ENCODE results near the gene ABCC5. TPM values are rescaled to one million over a fixed set of nuclear protein-coding genes. Genes with fewer than 3 reads are reported as not detected.

ABCC5 gene
- total RNA-seq, 1 experiment from 2014 or later = 37.6 TPM

DNA sequence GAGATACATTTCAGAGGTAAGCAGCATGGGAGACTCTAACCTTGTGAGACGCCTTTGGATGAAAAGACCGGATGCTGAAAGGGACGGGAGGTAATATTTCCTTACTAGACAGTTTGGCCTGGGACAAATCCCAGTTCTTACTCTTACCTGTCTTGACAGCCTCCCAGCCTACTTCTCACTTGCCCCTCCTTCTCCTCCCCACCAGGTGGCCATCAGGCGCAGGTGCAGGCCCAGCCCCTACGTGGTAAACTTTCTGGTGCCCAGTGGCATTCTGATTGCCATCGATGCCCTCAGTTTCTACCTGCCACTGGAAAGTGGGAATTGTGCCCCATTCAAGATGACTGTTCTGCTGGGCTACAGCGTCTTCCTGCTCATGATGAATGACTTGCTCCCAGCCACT is 20.1 kb upstream of the ABCC5 start:
- Histone ChIP-seq H3K4me2 (ENCODE audit: insufficient read depth, insufficient read length, low read length) (no peak overlapping the region), H2BK120ac (ENCODE audit: low read depth, low read length, poor library complexity, severe bottlenecking) (no peak overlapping the region), H4K91ac (ENCODE audit: insufficient read length, low read depth, low read length) (no peak overlapping the region), H4K20me1 (ENCODE audit: control insufficient read depth, insufficient read depth, insufficient read length) (no peaks in the 10 kb centered on the region), H2BK12ac (ENCODE audit: insufficient read length, low read depth, low read length) (no peak overlapping the region), H4K5ac (ENCODE audit: insufficient read length, low read depth, low read length) (no peak overlapping the region), H3K23me2 (ENCODE audit: insufficient read length, low read depth, low read length, poor library complexity, severe bottlenecking) (no peaks in the 10 kb centered on the region), H3K27ac (ENCODE audit: insufficient read length, low read depth, low read length) (no peak overlapping the region), H3K79me2 (ENCODE audit: insufficient read depth, low read length) (no peaks in the 10 kb centered on the region), H4K8ac (replicated peaks; ENCODE audit: insufficient read length, low read depth, low read length) (no peak overlapping the region), H2AK5ac (ENCODE audit: insufficient read length, low read length) (no peak overlapping the region), H3K23ac (ENCODE audit: insufficient read length, low read depth, low read length) (no peak overlapping the region), H3K27me3 (ENCODE audit: insufficient read depth, low read length) (no peaks in the 10 kb centered on the region), H3K79me1 (ENCODE audit: insufficient read depth, low read depth, low read length, poor library complexity, severe bottlenecking) (no peaks in the 10 kb centered on the region), H3K4ac (ENCODE audit: low read depth, low read length) (no peak overlapping the region), H3K56ac (ENCODE audit: insufficient read length, low read depth, low read length) (no peak overlapping the region), H3K9ac (ENCODE audit: extremely low read depth, insufficient read length, low read length) (no peak overlapping the region), H2AFZ (ENCODE audit: low read length) (no peak overlapping the region), H3K9me3 (ENCODE audit: control insufficient read depth, low read depth, low read length) (no peaks in the 10 kb centered on the region), H3T11ph (ENCODE audit: low read length) (no peak overlapping the region), H3K4me1 (ENCODE audit: insufficient read depth, low read length) (no peaks in the 10 kb centered on the region), H3K14ac (ENCODE audit: insufficient read depth, low read length) (no peak overlapping the region), H3K18ac (ENCODE audit: insufficient read length, low read depth, low read length) (no peak overlapping the region), H2BK15ac (ENCODE audit: low read depth, low read length) (no peak overlapping the region), H2BK5ac (ENCODE audit: insufficient read length, low read length) (no peak overlapping the region), H2BK20ac (ENCODE audit: low read depth, low read length, poor library complexity, severe bottlenecking) (no peak overlapping the region)
- no peak overlapping the region for H3K4me3 Mint-ChIP-seq
- TF ChIP-seq, protein P1, sequence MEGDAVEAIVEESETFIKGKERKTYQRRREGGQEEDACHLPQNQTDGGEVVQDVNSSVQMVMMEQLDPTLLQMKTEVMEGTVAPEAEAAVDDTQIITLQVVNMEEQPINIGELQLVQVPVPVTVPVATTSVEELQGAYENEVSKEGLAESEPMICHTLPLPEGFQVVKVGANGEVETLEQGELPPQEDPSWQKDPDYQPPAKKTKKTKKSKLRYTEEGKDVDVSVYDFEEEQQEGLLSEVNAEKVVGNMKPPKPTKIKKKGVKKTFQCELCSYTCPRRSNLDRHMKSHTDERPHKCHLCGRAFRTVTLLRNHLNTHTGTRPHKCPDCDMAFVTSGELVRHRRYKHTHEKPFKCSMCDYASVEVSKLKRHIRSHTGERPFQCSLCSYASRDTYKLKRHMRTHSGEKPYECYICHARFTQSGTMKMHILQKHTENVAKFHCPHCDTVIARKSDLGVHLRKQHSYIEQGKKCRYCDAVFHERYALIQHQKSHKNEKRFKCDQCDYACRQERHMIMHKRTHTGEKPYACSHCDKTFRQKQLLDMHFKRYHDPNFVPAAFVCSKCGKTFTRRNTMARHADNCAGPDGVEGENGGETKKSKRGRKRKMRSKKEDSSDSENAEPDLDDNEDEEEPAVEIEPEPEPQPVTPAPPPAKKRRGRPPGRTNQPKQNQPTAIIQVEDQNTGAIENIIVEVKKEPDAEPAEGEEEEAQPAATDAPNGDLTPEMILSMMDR (conservative IDR thresholded peaks at IDR 0.05) = peak; percentile 34; the same call in 1 of the 3 replicates
- WGBS (ENCODE audit: extremely low coverage, insufficient read length, low lambda C conversion rate) = no CpG with 5 or more reads among the region's 7 CpGs
- no peak for DNase-seq
- H3K27me3 Mint-ChIP-seq (ENCODE audit: low read depth) = no peaks in the 10 kb centered on the region; the same call in 1 of the 2 replicates
- H3K9me3 Mint-ChIP-seq = no peaks in the 10 kb centered on the region
- H3K36me3 Mint-ChIP-seq (ENCODE audit: insufficient read depth in 1 of 3, low read depth in 3 of 3) = no peaks in the 10 kb centered on the region
- H3K4me1 Mint-ChIP-seq = peaks cover 0 to 10% of the 10 kb centered on the region in 2 experiments; a peak in 2 of 4 replicates
- H3K27ac Mint-ChIP-seq = no peak overlapping the region; a peak in 1 of 7 replicates
